Embryonic facial prominence (tissue), 1 donor: ENCODE data around the gene HPSE2.

ENCODE experiments used
- DNase-seq: peaks from one replicate; pipeline ENCODE4 v3.0.0-alpha.2; 2016; ENCODE audit errors: extremely low spot score

The HPSE2 gene

GRCh38 chr10:98684019-98684899 is 551.4 kb downstream of the HPSE2 start:
- DNase-seq: no peak

- DNase-seq: no peak
These were observed 558.8 kb downstream of the HPSE2 start for GRCh38 chr10:98676895-98677294.

GRCh38 chr10:98675902-98676301 is 559.8 kb downstream of the HPSE2 start:
- DNase-seq: no peak

GRCh38 chr10:98673171-98673782 is 562.4 kb downstream of the HPSE2 start:
- DNase-seq: no peak

GRCh38 chr10:98667081-98667480 is 568.6 kb downstream of the HPSE2 start:
- no peak for DNase-seq

GRCh38 chr10:98666276-98666675 is 569.4 kb downstream of the HPSE2 start:
- no peak for DNase-seq

GRCh38 chr10:98664329-98665042 is 571.2 kb downstream of the HPSE2 start:
- no peak for DNase-seq

- no peak for DNase-seq
These were observed 575.7 kb downstream of the HPSE2 start for GRCh38 chr10:98659951-98660350.

- DNase-seq: no peak
These were observed 580.2 kb downstream of the HPSE2 start for GRCh38 chr10:98655492-98655891.

GRCh38 chr10:98649170-98649569 is 586.5 kb downstream of the HPSE2 start:
- no peak for DNase-seq

- DNase-seq: no peak
These were observed 588.4 kb downstream of the HPSE2 start for GRCh38 chr10:98646998-98647917.

GRCh38 chr10:98644466-98644865 is 591.2 kb downstream of the HPSE2 start:
- no peak for DNase-seq

- no peak for DNase-seq
These were observed 593.4 kb downstream of the HPSE2 start for GRCh38 chr10:98642281-98642680.

GRCh38 chr10:98638920-98639319 is 596.7 kb downstream of the HPSE2 start:
- no peak for DNase-seq

- no peak for DNase-seq
These were observed 598.7 kb downstream of the HPSE2 start for GRCh38 chr10:98636921-98637329.

GRCh38 chr10:98632456-98633150 is 603.0 kb downstream of the HPSE2 start:
- DNase-seq: no peak

GRCh38 chr10:98628206-98628605 is 607.4 kb downstream of the HPSE2 start:
- no peak for DNase-seq

GRCh38 chr10:98627711-98628110 is 607.9 kb downstream of the HPSE2 start:
- DNase-seq: no peak

GRCh38 chr10:98624963-98625362 is 610.7 kb downstream of the HPSE2 start:
- no peak for DNase-seq

- DNase-seq: no peak
These were observed 612.5 kb downstream of the HPSE2 start for GRCh38 chr10:98623176-98623575.

GRCh38 chr10:98621630-98622029 is 614.0 kb downstream of the HPSE2 start:
- no peak for DNase-seq
